ENCODE results near the gene UNC13B. TPM values are rescaled to one million over a fixed set of nuclear protein-coding genes. Genes with fewer than 3 reads are reported as not detected.

Gene UNC13B
- total RNA-seq, 4 donors from 2014 or later = 28.0 to 39.3 (median 34.3) TPM

- TF ChIP-seq CTCF (IDR thresholded peaks at IDR 0.05) (no peak), EP300 (IDR thresholded peaks at IDR 0.05) (no peak)
- Histone ChIP-seq H3K36me3 (no peaks in the 10 kb centered on the region), H3K27me3 (no peaks in the 10 kb centered on the region), H3K9me3 (peaks cover 0 to 7% (median 2%) of the 10 kb centered on the region in 4 donors), H3K4me1 (no peaks in the 10 kb centered on the region), H3K4me3 (no peak overlapping the region), H3K27ac (no peak overlapping the region)
- DNase-seq (ENCODE audit: low spot score in 2 of 2) = no peak
- WGBS, 2 donors = 41 to 57% methylated on average over 1 of the region's 1 CpG
Observed at GRCh38 chr9:35426627-35427026, 264.8 kb downstream of the UNC13B start.

GRCh38 chr9:35431467-35431866 is 269.7 kb downstream of the UNC13B start:
- Histone ChIP-seq H3K4me1 (no peaks in the 10 kb centered on the region), H3K27ac (no peak overlapping the region), H3K36me3 (no peaks in the 10 kb centered on the region), H3K27me3 (no peaks in the 10 kb centered on the region), H3K9me3 (peaks cover 0 to 7% (median 2%) of the 10 kb centered on the region in 4 donors), H3K4me3 (no peak overlapping the region)
- WGBS, 2 donors = 84 to 91% methylated on average over 1 of the region's 1 CpG
- TF ChIP-seq POLR2A (IDR thresholded peaks at IDR 0.05) (no peak), EP300 (IDR thresholded peaks at IDR 0.05) (no peak), CTCF (IDR thresholded peaks at IDR 0.05) (no peak)
- DNase-seq (ENCODE audit: low spot score in 2 of 2) = no peak

- 84 to 89% methylated on average over 2 of the region's 2 CpGs for WGBS, 2 donors
- no peak overlapping the region for H3K27ac ChIP-seq
- H3K27me3 ChIP-seq = no peaks in the 10 kb centered on the region
- TF ChIP-seq CTCF (IDR thresholded peaks at IDR 0.05) (no peak), POLR2A (IDR thresholded peaks at IDR 0.05) (no peak), EP300 (IDR thresholded peaks at IDR 0.05) (no peak)
- peaks cover 0 to 7% (median 2%) of the 10 kb centered on the region in 4 donors for H3K9me3 ChIP-seq
- H3K4me1 ChIP-seq = no peaks in the 10 kb centered on the region
- no peak for DNase-seq (ENCODE audit: low spot score in 2 of 2)
- no peak overlapping the region for H3K4me3 ChIP-seq
- H3K36me3 ChIP-seq = no peaks in the 10 kb centered on the region
Observed at GRCh38 chr9:35432076-35432475, 270.3 kb downstream of the UNC13B start.

- WGBS, 2 donors = 55 to 74% methylated on average over 1 of the region's 1 CpG
- no peak for TF ChIP-seq CTCF (IDR thresholded peaks at IDR 0.05)
- TF ChIP-seq EP300 (IDR thresholded peaks at IDR 0.05) = no peak
- TF ChIP-seq POLR2A (IDR thresholded peaks at IDR 0.05) = no peak
- H3K27ac ChIP-seq = no peak overlapping the region
- no peaks in the 10 kb centered on the region for H3K36me3 ChIP-seq
- no peak overlapping the region for H3K4me3 ChIP-seq
- no peaks in the 10 kb centered on the region for H3K27me3 ChIP-seq
- H3K4me1 ChIP-seq = no peaks in the 10 kb centered on the region
- no peak for DNase-seq (ENCODE audit: low spot score in 2 of 2)
- no peaks in the 10 kb centered on the region for H3K9me3 ChIP-seq
Observed at GRCh38 chr9:35436933-35437332, 275.1 kb downstream of the UNC13B start.

GRCh38 chr9:35446012-35446411 is 284.2 kb downstream of the UNC13B start:
- TF ChIP-seq POLR2A (IDR thresholded peaks at IDR 0.05) = no peak
- no peak for TF ChIP-seq CTCF (IDR thresholded peaks at IDR 0.05)
- TF ChIP-seq EP300 (IDR thresholded peaks at IDR 0.05) = no peak
- Histone ChIP-seq H3K9me3 (no peaks in the 10 kb centered on the region), H3K27ac (no peak overlapping the region), H3K36me3 (no peaks in the 10 kb centered on the region), H3K4me3 (no peak overlapping the region), H3K27me3 (no peaks in the 10 kb centered on the region), H3K4me1 (no peaks in the 10 kb centered on the region)
- DNase-seq (ENCODE audit: low spot score in 2 of 2) = no peak
- WGBS, 2 donors = 93 to 94% methylated on average over 3 of the region's 3 CpGs
